Adrenal gland (tissue), 12 donors: ENCODE data around the gene SYDE2. TPM values are rescaled to one million over a fixed set of nuclear protein-coding genes. Genes with fewer than 3 reads are reported as not detected.

Experiments
- DNase-seq, 7 donors: peaks; one replicate each; pipeline ENCODE4 v3.0.0-alpha.2; 2019 to 2020
- H3K27ac ChIP-seq, 5 donors: fragments of 200-600 bp; sonication (generic) in 4 of 5; 1 replicate in 3 of 5; 2 replicates in 2 of 5; pipeline versions ENCODE4 v1.5.1 to v1.8.0; 2016 to 2020; ENCODE audit warnings: mild to moderate bottlenecking in 1 of 5
- H3K27me3 ChIP-seq: fragments of 200-600 bp; 2 replicates; pipeline ENCODE4 v1.8.0; 2021
- H3K36me3 ChIP-seq, 2 donors: fragments of 200-600 bp; replicated peaks in 1 of 2; 1 replicate in 1 of 2; 2 replicates in 1 of 2; pipeline versions ENCODE4 v1.5.1 to v1.8.0; 2018 to 2022
- H3K4me1 ChIP-seq, 2 donors: fragments of 200-600 bp; replicated peaks in 1 of 2; 1 replicate in 1 of 2; 2 replicates in 1 of 2; pipeline versions ENCODE4 v1.5.1 to v1.8.0; 2018 to 2021
- H3K4me3 ChIP-seq, 4 donors: fragments of 200-600 bp; sonication (generic) in 3 of 4; one replicate each; pipeline ENCODE4 v1.5.1; 2016 to 2018
- H3K9me3 ChIP-seq, 3 donors: fragments of 200-600 bp; sonication (generic) in 1 of 3; replicated peaks in 1 of 3; 1 replicate in 2 of 3; 2 replicates in 1 of 3; pipeline versions ENCODE4 v1.5.1 to v1.8.0; 2016 to 2021
- CTCF ChIP-seq, 6 experiments: fragments of 450-650 bp in 4 of 6; fragments of 200-600 bp in 2 of 6; sonication (generic) in 1 of 6; IDR thresholded peaks; 1 replicate in 5 of 6; 2 replicates in 1 of 6; pipeline versions ENCODE4 v1.5.1 to v1.8.0; 2016 to 2021; ENCODE audit warnings: antibody characterized with exemption in 6 of 6, mild to moderate bottlenecking in 2 of 6, moderate library complexity in 1 of 6
- POLR2A ChIP-seq, 2 donors: fragments of 450-650 bp; IDR thresholded peaks; one replicate each; pipeline ENCODE4 v1.6.1; 2017; ENCODE audit warnings: antibody characterized with exemption in 2 of 2, mild to moderate bottlenecking in 2 of 2, moderate library complexity in 1 of 2
- WGBS, 4 donors: extraction: QIAGEN DNeasy Blood & Tissue Kit in 2 of 4; methylation state at CpG; one replicate each; pipeline versions ENCODE4 v1.1.5 to v1.1.7; 2013 to 2017; 5-methylcytosine and 5-hydroxymethylcytosine counted together
- intact Hi-C, 2 donors: fragments of 100-400 bp; cut with DNase I; formaldehyde crosslinking; loops; one replicate each; pipeline versions ENCODE4 v1.14.1 to v1.15.0; 2022 to 2023
- polyA plus RNA-seq, 3 donors: library from polyadenylated mRNA; stranded (reverse); fragments of 200-250 nt in 2 of 3; fragments of 350-450 nt in 1 of 3; fragmentation: Illumina TruSeq in 1 of 3; extraction: RNeasy Lipid Tissue Mini Kit (QIAGEN cat#74804) in 1 of 3; gene quantifications; one replicate each; pipeline ENCODE4 v1.2.3, GENCODE V29; 2013 to 2014
- total RNA-seq, 9 donors: library from RNA; depleted of rRNA in 4 of 9; stranded (reverse); fragments of >200 nt in 4 of 9; fragments of 120-200 nt in 1 of 9; fragmentation: NEBNext Ultra II Directional in 1 of 9; extraction: Animal tissue kit (Norgen Biotek cat#: 25700) in 1 of 9; gene quantifications; one replicate each; pipeline versions ENCODE4 v1.1.0 to v1.2.4, GENCODE V29; 2013 to 2023
- donor health status: healthy with polysubstance abuse.
- donor health status: Bipolar disorder and iron deficiency.
- donor health status: DM: yes; HTN: yes; CAD: no.
- donor health status: DM: no; HTN: no; CAD: no.
- donor health status: DM: no; HTN: no; CAD: no.
- donor health status: DM: yes; HTN: yes; CAD: no.

Gene SYDE2
- total and polyA plus RNA-seq, 12 donors = 0.40 to 6.3 (median 4.2) TPM

GRCh38 chr1:85228972-85229371 lies 28.2 kb upstream of the SYDE2 start:
- H3K27me3 ChIP-seq = no peaks in the 10 kb centered on the region
- intact Hi-C loops = no loop called here
- H3K36me3 ChIP-seq = no peaks in the 10 kb centered on the region
- no peak overlapping the region for H3K4me3 ChIP-seq
- WGBS, 4 donors = 0 to 80% (median 45%) methylated on average over 1 of the region's 1 CpG
- no peak overlapping the region for H3K27ac ChIP-seq
- no peaks in the 10 kb centered on the region for H3K4me1 ChIP-seq
- no peak for DNase-seq
- TF ChIP-seq CTCF (IDR thresholded peaks at IDR 0.05) (no peak), POLR2A (IDR thresholded peaks at IDR 0.05) (no peak)
- no peaks in the 10 kb centered on the region for H3K9me3 ChIP-seq

- H3K36me3 ChIP-seq = no peaks in the 10 kb centered on the region
- intact Hi-C loops = no loop called here
- no peaks in the 10 kb centered on the region for H3K27me3 ChIP-seq
- TF ChIP-seq POLR2A (IDR thresholded peaks at IDR 0.05) (no peak), CTCF (IDR thresholded peaks at IDR 0.05) (no peak)
- no peak for DNase-seq
- WGBS, 4 donors = 67 to 84% (median 75%) methylated on average over 5 of the region's 5 CpGs
- H3K9me3 ChIP-seq = no peaks in the 10 kb centered on the region
- H3K4me3 ChIP-seq = no peak overlapping the region
- no peaks in the 10 kb centered on the region for H3K4me1 ChIP-seq
- no peak overlapping the region for H3K27ac ChIP-seq
Measured at GRCh38 chr1:85225624-85226380, 25.0 kb upstream of the SYDE2 start.

GRCh38 chr1:85224734-85225623 lies 24.2 kb upstream of the SYDE2 start:
- H3K4me3 ChIP-seq = no peak overlapping the region
- TF ChIP-seq CTCF (IDR thresholded peaks at IDR 0.05) (no peak), POLR2A (IDR thresholded peaks at IDR 0.05) (no peak)
- DNase-seq = no peak
- intact Hi-C loops = no loop called here
- 64 to 79% (median 68%) methylated on average over 2 to 3 of the region's 3 CpGs for WGBS, 4 donors
- H3K4me1 ChIP-seq = no peaks in the 10 kb centered on the region
- H3K36me3 ChIP-seq = no peaks in the 10 kb centered on the region
- no peaks in the 10 kb centered on the region for H3K27me3 ChIP-seq
- H3K9me3 ChIP-seq = no peaks in the 10 kb centered on the region
- H3K27ac ChIP-seq = no peak overlapping the region

- no peaks in the 10 kb centered on the region for H3K4me1 ChIP-seq
- H3K27me3 ChIP-seq = no peaks in the 10 kb centered on the region
- H3K36me3 ChIP-seq = no peaks in the 10 kb centered on the region
- DNase-seq = no peak
- H3K4me3 ChIP-seq = no peak overlapping the region
- intact Hi-C loops = no loop called here
- H3K9me3 ChIP-seq = no peaks in the 10 kb centered on the region
- H3K27ac ChIP-seq = no peak overlapping the region
- TF ChIP-seq CTCF (IDR thresholded peaks at IDR 0.05) = no peak
- no peak for TF ChIP-seq POLR2A (IDR thresholded peaks at IDR 0.05)
Measured at GRCh38 chr1:85224295-85224694, 23.5 kb upstream of the SYDE2 start.
